Activated CD4-positive, alpha-beta T cell treated with anti-CD3 and anti-CD28 coated beads for 36 hours (primary cell): Measurements from ENCODE around the gene PIGM. TPM values are rescaled to one million over a fixed set of nuclear protein-coding genes. Genes with fewer than 3 reads are reported as not detected.
A peak's percentile ranks its signal among the peaks of the same experiment; 100 is the strongest.

Source experiments
- ATAC-seq: fragments of 200-7000 bp; cut with Tn5 transposase; one replicate; pipeline ENCODE4 v1.10.0; 2021; ENCODE audit warnings: mild to moderate bottlenecking, moderate library complexity
- CTCF ChIA-PET: fragments of 350-600 bp; sonication (Branson Sonifier 250); formaldehyde crosslinking; loops from one replicate; lab custom pipeline; 2021; ENCODE audit warnings: antibody characterized with exemption; lab: Charles Lee
- POLR2A ChIA-PET: fragments of 350-600 bp; sonication (Branson Sonifier 250); formaldehyde crosslinking; loops from one replicate; lab custom pipeline; 2021; ENCODE audit warnings: antibody characterized with exemption, inconsistent platforms; lab: Charles Lee
- DNase-seq: peaks from one replicate; pipeline ENCODE4 v3.0.0-alpha.2; 2020
- H3K27ac Mint-ChIP-seq: one replicate; pipeline ENCODE4 v1.8.0; 2021; ENCODE audit warnings: mixed read lengths
- H3K27me3 Mint-ChIP-seq: one replicate; pipeline ENCODE4 v1.8.0; 2021; ENCODE audit warnings: mixed read lengths
- H3K36me3 Mint-ChIP-seq: one replicate; pipeline ENCODE4 v1.8.0; 2021; ENCODE audit warnings: low read depth, mixed read lengths
- H3K4me1 Mint-ChIP-seq: one replicate; pipeline ENCODE4 v1.8.0; 2021; ENCODE audit warnings: mixed read lengths
- H3K4me3 Mint-ChIP-seq: one replicate; pipeline ENCODE4 v1.8.0; 2021; ENCODE audit warnings: mild to moderate bottlenecking, moderate library complexity, mixed read lengths
- H3K9me3 Mint-ChIP-seq: one replicate; pipeline ENCODE4 v1.8.0; 2021; ENCODE audit warnings: low read depth, mixed read lengths
- intact Hi-C, 2 experiments: fragments of 100-400 bp; cut with DNase I in 1 of 2; cut with micrococcal nuclease in 1 of 2; formaldehyde crosslinking; loops; one replicate each; pipeline versions ENCODE4 v1.14.2 to v1.15.1; 2022 to 2024; cut with DNase I, micrococcal nuclease
- total RNA-seq, 2 experiments: library from RNA; stranded (reverse); gene quantifications; one replicate each; pipeline ENCODE4 v1.2.3, GENCODE V29; 2021

PIGM gene
- total RNA-seq, 2 experiments from 2014 or later, result 4.3 to 4.7 TPM

- H3K27ac Mint-ChIP-seq, result no peak overlapping the region
Measured at GRCh38 chr1:160071289-160071688, 39.5 kb upstream of the PIGM start.

GRCh38 chr1:160070243-160071163 lies 38.7 kb upstream of the PIGM start:
- Mint-ChIP-seq H3K4me3 (peak overlapping the region; percentile 71), H3K27me3 (peaks cover 38% of the 10 kb centered on the region), H3K9me3 (no peaks in the 10 kb centered on the region), H3K4me1 (peaks cover 21% of the 10 kb centered on the region), H3K27ac (peak overlapping the region; percentile 18), H3K36me3 (no peaks in the 10 kb centered on the region)
- POLR2A ChIA-PET, result no interaction called here
- DNase-seq, result peak; percentile 71
- peak; percentile 71 for ATAC-seq
- intact Hi-C loops, result no loop called here
- CTCF ChIA-PET, result interaction anchor here (0.8 to 38.5 kb wide), 7 partner anchors 8 to 182 kb away, joined by 3 to 636 read pairs (median 5); partner anchors contain the start of genes IGSF9, KCNJ10 and KCNJ9

More at GRCh38 chr1:160071289-160071688, 39.5 kb upstream of the PIGM start:
- ATAC-seq, result no peak
- Mint-ChIP-seq H3K36me3 (no peaks in the 10 kb centered on the region), H3K4me1 (peaks cover 21% of the 10 kb centered on the region), H3K4me3 (no peak overlapping the region), H3K27me3 (peaks cover 38% of the 10 kb centered on the region), H3K9me3 (no peaks in the 10 kb centered on the region)
- no peak for DNase-seq
- ChIA-PET POLR2A (interaction anchor here (1.4 kb wide), 1 partner anchor 9 kb away, joined by 3 read pairs; no protein-coding TSS in a partner anchor), CTCF (interaction anchor here (0.9 to 38.5 kb wide), 6 partner anchors 7 to 181 kb away, joined by 3 to 636 read pairs (median 4); partner anchors contain the start of genes IGSF9, KCNJ10 and KCNJ9)
- intact Hi-C loops, result no loop called here

- no peak for DNase-seq
- Mint-ChIP-seq H3K4me1 (peaks cover 21% of the 10 kb centered on the region), H3K27ac (peak within 1 kb of the TSS; percentile 18), H3K4me3 (peak within 1 kb of the TSS; percentile 71), H3K36me3 (no peaks in the 10 kb centered on the region), H3K9me3 (no peaks in the 10 kb centered on the region), H3K27me3 (peaks cover 32% of the 10 kb centered on the region)
- intact Hi-C loops, result no loop called here
- ChIA-PET POLR2A (no interaction called here), CTCF (interaction anchor here (0.8 to 38.5 kb wide), 3 partner anchors 9 to 45 kb away, joined by 5 to 636 read pairs (median 636); partner anchors contain the start of genes KCNJ10 and KCNJ9)
- peak; percentile 7 for ATAC-seq
Measured at GRCh38 chr1:160069460-160070231, 37.9 kb upstream of the PIGM start, which contains the start of gene KCNJ10. Gene KCNJ10, minus strand, starts transcription at chr1:160070160. Its CDS starts 27,628 bp downstream, at chr1:160042532.

- Mint-ChIP-seq H3K27me3 (peaks cover 26% of the 10 kb centered on the region), H3K4me3 (no peak overlapping the region), H3K4me1 (peaks cover 21% of the 10 kb centered on the region), H3K9me3 (no peaks in the 10 kb centered on the region), H3K27ac (no peak overlapping the region), H3K36me3 (no peaks in the 10 kb centered on the region)
- ATAC-seq, result no peak
- intact Hi-C loops, result no loop called here
- ChIA-PET CTCF (interaction anchor here (0.7 to 38.5 kb wide), 3 partner anchors 7 to 81 kb away, joined by 3 to 636 read pairs (median 636); partner anchors contain the start of genes KCNJ10 and KCNJ9), POLR2A (no interaction called here)
- no peak for DNase-seq
Measured at GRCh38 chr1:160068225-160068624, 36.4 kb upstream of the PIGM start.

- no peaks in the 10 kb centered on the region for H3K9me3 Mint-ChIP-seq
- POLR2A ChIA-PET, result no interaction called here
- no peak overlapping the region for H3K27ac Mint-ChIP-seq
- ATAC-seq, result no peak
- no peak overlapping the region for H3K4me3 Mint-ChIP-seq
- intact Hi-C loops, result no loop called here
- no peak for DNase-seq
- peaks cover 20% of the 10 kb centered on the region for H3K4me1 Mint-ChIP-seq
- no peaks in the 10 kb centered on the region for H3K36me3 Mint-ChIP-seq
- H3K27me3 Mint-ChIP-seq, result peaks cover 22% of the 10 kb centered on the region
- CTCF ChIA-PET, result interaction anchor here (0.5 to 38.5 kb wide), 6 partner anchors 6 to 995 kb away, joined by 3 to 636 read pairs (median 3); partner anchors contain the start of genes KCNJ10 and KCNJ9
Measured at GRCh38 chr1:160066829-160067745, 35.3 kb upstream of the PIGM start.

GRCh38 chr1:160064746-160065145 lies 33.0 kb upstream of the PIGM start:
- CTCF ChIA-PET, result interaction anchor here (38.5 kb wide), 1 partner anchor 14 kb away, joined by 636 read pairs; the partner anchor contains the start of genes KCNJ10 and KCNJ9
- H3K27me3 Mint-ChIP-seq, result peaks cover 6% of the 10 kb centered on the region
- intact Hi-C loops, result no loop called here
- DNase-seq, result no peak
- no peak for ATAC-seq
- H3K4me1 Mint-ChIP-seq, result peaks cover 3% of the 10 kb centered on the region
- no peak overlapping the region for H3K4me3 Mint-ChIP-seq
- H3K27ac Mint-ChIP-seq, result no peak overlapping the region
- no peaks in the 10 kb centered on the region for H3K9me3 Mint-ChIP-seq
- POLR2A ChIA-PET, result no interaction called here
- no peaks in the 10 kb centered on the region for H3K36me3 Mint-ChIP-seq

- Mint-ChIP-seq H3K36me3 (no peaks in the 10 kb centered on the region), H3K9me3 (no peaks in the 10 kb centered on the region), H3K27ac (no peak overlapping the region), H3K4me3 (no peak overlapping the region), H3K27me3 (peaks cover 3% of the 10 kb centered on the region), H3K4me1 (no peaks in the 10 kb centered on the region)
- no peak for ATAC-seq
- no peak for DNase-seq
- ChIA-PET CTCF (interaction anchor here (0.8 to 38.5 kb wide), 4 partner anchors 14 to 188 kb away, joined by 3 to 636 read pairs (median 3); partner anchors contain the start of genes KCNJ10 and KCNJ9), POLR2A (no interaction called here)
- intact Hi-C loops, result no loop called here
Measured at GRCh38 chr1:160064164-160064563, 32.4 kb upstream of the PIGM start.

- intact Hi-C loops, result no loop called here
- ATAC-seq (no peak), DNase-seq (no peak)
- no peaks in the 10 kb centered on the region for H3K27me3 Mint-ChIP-seq
- no peak overlapping the region for H3K4me3 Mint-ChIP-seq
- H3K9me3 Mint-ChIP-seq, result no peaks in the 10 kb centered on the region
- H3K4me1 Mint-ChIP-seq, result no peaks in the 10 kb centered on the region
- ChIA-PET CTCF (interaction anchor here (1.1 to 38.5 kb wide), 4 partner anchors 15 to 189 kb away, joined by 3 to 636 read pairs (median 3); partner anchors contain the start of genes KCNJ10 and KCNJ9), POLR2A (no interaction called here)
- no peaks in the 10 kb centered on the region for H3K36me3 Mint-ChIP-seq
- H3K27ac Mint-ChIP-seq, result no peak overlapping the region
Measured at GRCh38 chr1:160063176-160063575, 31.4 kb upstream of the PIGM start.

- ChIA-PET POLR2A (no interaction called here), CTCF (interaction anchor here (1.4 to 38.5 kb wide), 2 partner anchors 16 to 55 kb away, joined by 3 to 636 read pairs; partner anchors contain the start of genes KCNJ10 and KCNJ9)
- Mint-ChIP-seq H3K4me1 (no peaks in the 10 kb centered on the region), H3K27me3 (no peaks in the 10 kb centered on the region), H3K27ac (no peak overlapping the region), H3K9me3 (no peaks in the 10 kb centered on the region), H3K4me3 (no peak overlapping the region), H3K36me3 (no peaks in the 10 kb centered on the region)
- ATAC-seq (no peak), DNase-seq (no peak)
- intact Hi-C loops, result no loop called here
Measured at GRCh38 chr1:160062230-160062532, 30.4 kb upstream of the PIGM start.
